ENCODE results near the gene AFM. TPM values are rescaled to one million over a fixed set of nuclear protein-coding genes. Genes with fewer than 3 reads are reported as not detected.

AFM gene
- total RNA-seq, 1 donor from 2014 or later, result 0.64 TPM

DNA sequence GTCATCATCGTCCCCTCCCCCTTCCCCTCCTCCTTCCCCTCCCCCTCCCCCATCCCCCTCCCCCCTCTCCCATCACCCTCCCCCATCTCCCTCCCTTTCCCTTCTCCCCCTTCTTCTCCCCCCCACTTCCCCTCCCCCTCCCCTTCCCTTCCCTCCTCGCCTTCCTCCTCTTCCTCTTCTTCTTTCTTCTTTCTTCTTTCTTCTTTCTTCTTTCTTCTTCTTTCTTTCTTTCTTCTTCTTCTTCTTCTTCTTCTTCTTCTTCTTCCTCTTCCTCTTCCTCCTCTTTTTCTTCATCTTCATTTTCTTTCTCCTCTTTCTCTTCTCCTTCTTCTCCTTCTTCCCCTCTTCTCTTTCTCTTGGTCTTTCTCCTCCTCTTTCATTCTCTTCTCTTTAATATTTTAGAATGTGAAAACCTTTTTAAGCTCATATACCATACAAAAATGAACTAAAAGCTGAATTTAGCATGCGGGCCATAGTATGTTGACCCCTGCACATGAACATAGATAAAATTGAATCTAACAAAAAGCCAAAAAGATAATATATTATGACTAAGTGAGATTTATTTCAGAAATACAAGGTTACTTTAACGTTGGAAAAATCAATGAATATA lies 20.5 kb upstream of the AFM start:
- no peak for DNase-seq (ENCODE audit: low spot score)
- Mint-ChIP-seq H3K9me3 (ENCODE audit: unreplicated experiment) (no peaks in the 10 kb centered on the region), H3K4me1 (ENCODE audit: unreplicated experiment) (no peaks in the 10 kb centered on the region), H3K27ac (ENCODE audit: unreplicated experiment) (no peak overlapping the region), H3K36me3 (ENCODE audit: low read depth, unreplicated experiment) (no peaks in the 10 kb centered on the region), H3K27me3 (ENCODE audit: unreplicated experiment) (peaks cover 2% of the 10 kb centered on the region), H3K4me3 (ENCODE audit: unreplicated experiment) (no peak overlapping the region)
- TF ChIP-seq, protein P1, sequence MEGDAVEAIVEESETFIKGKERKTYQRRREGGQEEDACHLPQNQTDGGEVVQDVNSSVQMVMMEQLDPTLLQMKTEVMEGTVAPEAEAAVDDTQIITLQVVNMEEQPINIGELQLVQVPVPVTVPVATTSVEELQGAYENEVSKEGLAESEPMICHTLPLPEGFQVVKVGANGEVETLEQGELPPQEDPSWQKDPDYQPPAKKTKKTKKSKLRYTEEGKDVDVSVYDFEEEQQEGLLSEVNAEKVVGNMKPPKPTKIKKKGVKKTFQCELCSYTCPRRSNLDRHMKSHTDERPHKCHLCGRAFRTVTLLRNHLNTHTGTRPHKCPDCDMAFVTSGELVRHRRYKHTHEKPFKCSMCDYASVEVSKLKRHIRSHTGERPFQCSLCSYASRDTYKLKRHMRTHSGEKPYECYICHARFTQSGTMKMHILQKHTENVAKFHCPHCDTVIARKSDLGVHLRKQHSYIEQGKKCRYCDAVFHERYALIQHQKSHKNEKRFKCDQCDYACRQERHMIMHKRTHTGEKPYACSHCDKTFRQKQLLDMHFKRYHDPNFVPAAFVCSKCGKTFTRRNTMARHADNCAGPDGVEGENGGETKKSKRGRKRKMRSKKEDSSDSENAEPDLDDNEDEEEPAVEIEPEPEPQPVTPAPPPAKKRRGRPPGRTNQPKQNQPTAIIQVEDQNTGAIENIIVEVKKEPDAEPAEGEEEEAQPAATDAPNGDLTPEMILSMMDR (IDR thresholded peaks at IDR 0.05; ENCODE audit: unreplicated experiment), result no peak

DNA sequence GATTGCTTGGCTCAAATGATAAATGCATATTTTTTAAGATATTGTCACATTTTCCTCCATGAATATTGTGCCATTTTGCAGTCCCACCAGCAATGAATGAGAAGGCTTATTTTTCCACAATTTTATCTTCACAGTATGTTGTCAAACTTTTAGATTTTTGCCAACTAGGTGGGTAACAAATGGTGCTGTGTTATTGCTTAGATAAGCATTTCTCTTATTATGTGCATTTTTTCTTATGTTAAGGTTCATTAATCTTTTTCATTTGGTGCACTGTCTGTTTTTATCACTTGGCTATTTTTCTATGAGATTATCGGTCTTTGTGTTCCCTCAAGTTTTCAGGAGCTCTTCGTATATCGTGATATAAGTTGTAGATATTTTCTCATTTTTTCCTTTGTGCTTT lies 13.4 kb upstream of the AFM start:
- no peak overlapping the region for H3K27ac Mint-ChIP-seq (ENCODE audit: unreplicated experiment)
- TF ChIP-seq, protein P1 (IDR thresholded peaks at IDR 0.05; ENCODE audit: unreplicated experiment), result no peak
- no peaks in the 10 kb centered on the region for H3K36me3 Mint-ChIP-seq (ENCODE audit: low read depth, unreplicated experiment)
- DNase-seq (ENCODE audit: low spot score), result no peak
- no peaks in the 10 kb centered on the region for H3K9me3 Mint-ChIP-seq (ENCODE audit: unreplicated experiment)
- no peak overlapping the region for H3K4me3 Mint-ChIP-seq (ENCODE audit: unreplicated experiment)
- no peaks in the 10 kb centered on the region for H3K27me3 Mint-ChIP-seq (ENCODE audit: unreplicated experiment)
- no peaks in the 10 kb centered on the region for H3K4me1 Mint-ChIP-seq (ENCODE audit: unreplicated experiment)

DNA sequence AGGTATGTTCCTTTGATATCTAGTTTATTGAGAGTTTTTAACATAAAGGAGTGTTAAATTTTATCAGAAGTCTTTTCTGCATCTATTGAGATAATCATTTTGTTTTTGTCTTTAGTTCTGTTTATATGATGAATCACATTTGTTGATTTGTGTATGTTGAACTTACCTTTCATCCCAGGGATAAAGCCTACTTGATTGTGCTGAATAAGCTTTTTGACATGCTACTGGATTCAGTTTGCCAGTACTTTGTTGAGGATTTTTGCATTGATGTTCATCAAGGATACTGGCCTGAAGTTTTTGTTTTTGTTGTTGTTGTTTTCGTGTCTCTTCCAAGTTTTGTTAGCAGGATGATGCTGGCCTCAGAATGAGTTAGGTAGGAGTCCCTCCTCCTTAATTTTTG lies 10.8 kb upstream of the AFM start:
- H3K27me3 Mint-ChIP-seq (ENCODE audit: unreplicated experiment), result peaks cover 2% of the 10 kb centered on the region
- peaks cover 3% of the 10 kb centered on the region for H3K9me3 Mint-ChIP-seq (ENCODE audit: unreplicated experiment)
- H3K4me1 Mint-ChIP-seq (ENCODE audit: unreplicated experiment), result no peaks in the 10 kb centered on the region
- no peak overlapping the region for H3K4me3 Mint-ChIP-seq (ENCODE audit: unreplicated experiment)
- DNase-seq (ENCODE audit: low spot score), result no peak
- peaks cover 2% of the 10 kb centered on the region for H3K36me3 Mint-ChIP-seq (ENCODE audit: low read depth, unreplicated experiment)
- H3K27ac Mint-ChIP-seq (ENCODE audit: unreplicated experiment), result no peak overlapping the region
- TF ChIP-seq, protein P1 (IDR thresholded peaks at IDR 0.05; ENCODE audit: unreplicated experiment), result no peak

DNA sequence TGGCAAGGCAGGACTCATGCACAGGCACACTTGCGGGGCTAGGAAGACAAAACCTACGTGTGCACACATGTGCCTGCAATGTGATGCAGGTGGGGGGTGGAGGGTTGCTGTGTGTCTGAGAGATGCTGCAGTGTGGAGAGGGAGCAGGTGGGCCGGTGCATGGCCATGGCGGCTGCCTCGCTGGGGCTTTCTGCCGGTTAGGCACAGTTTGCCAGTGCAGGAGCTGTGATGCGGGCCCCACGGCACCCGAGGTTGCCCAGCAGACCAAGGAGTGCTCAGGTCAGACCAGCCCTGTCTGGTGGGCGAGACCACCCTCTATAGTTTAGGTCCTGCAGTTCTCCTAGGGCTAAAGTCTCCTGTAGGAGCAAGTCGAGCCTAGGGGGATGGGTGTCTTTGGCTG lies 4.4 kb upstream of the AFM start:
- Mint-ChIP-seq H3K27me3 (ENCODE audit: unreplicated experiment) (peaks cover 4% of the 10 kb centered on the region), H3K4me3 (ENCODE audit: unreplicated experiment) (no peak overlapping the region), H3K36me3 (ENCODE audit: low read depth, unreplicated experiment) (peaks cover 5% of the 10 kb centered on the region), H3K4me1 (ENCODE audit: unreplicated experiment) (no peaks in the 10 kb centered on the region), H3K27ac (ENCODE audit: unreplicated experiment) (no peak overlapping the region), H3K9me3 (ENCODE audit: unreplicated experiment) (peaks cover 5% of the 10 kb centered on the region)
- DNase-seq (ENCODE audit: low spot score), result no peak
- TF ChIP-seq, protein P1 (IDR thresholded peaks at IDR 0.05; ENCODE audit: unreplicated experiment), result no peak

DNA sequence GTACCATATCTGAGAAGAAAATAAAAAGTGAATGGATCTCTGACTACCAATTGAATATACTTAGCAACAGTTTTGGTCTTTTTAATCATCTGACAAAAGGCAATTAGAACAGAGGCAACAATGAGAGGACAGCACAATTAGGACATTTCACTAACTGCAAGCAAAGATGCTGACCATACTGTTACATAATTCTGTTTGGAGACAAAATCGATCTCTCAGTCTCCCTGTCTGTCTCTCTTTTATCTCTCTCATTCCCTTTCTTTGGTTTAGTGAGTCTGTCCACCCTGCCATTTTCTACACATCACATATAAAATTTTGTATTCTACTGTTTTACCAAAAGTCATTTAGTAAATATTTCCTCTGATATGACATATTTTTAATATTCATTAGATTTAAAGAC lies 2.2 kb upstream of the AFM start:
- DNase-seq (ENCODE audit: low spot score), result no peak
- no peak overlapping the region for H3K4me3 Mint-ChIP-seq (ENCODE audit: unreplicated experiment)
- peaks cover 4% of the 10 kb centered on the region for H3K27me3 Mint-ChIP-seq (ENCODE audit: unreplicated experiment)
- peaks cover 5% of the 10 kb centered on the region for H3K9me3 Mint-ChIP-seq (ENCODE audit: unreplicated experiment)
- TF ChIP-seq, protein P1 (IDR thresholded peaks at IDR 0.05; ENCODE audit: unreplicated experiment), result no peak
- no peak overlapping the region for H3K27ac Mint-ChIP-seq (ENCODE audit: unreplicated experiment)
- H3K36me3 Mint-ChIP-seq (ENCODE audit: low read depth, unreplicated experiment), result peaks cover 5% of the 10 kb centered on the region
- no peaks in the 10 kb centered on the region for H3K4me1 Mint-ChIP-seq (ENCODE audit: unreplicated experiment)
